Activated gamma-delta T cell (primary cell): ENCODE data around the gene NTM.
"Not testable (repeated sequence)": the region's sequence is repeated elsewhere in the genome, so short reads cannot be mapped to it uniquely, and the experiment has no call there.

Source experiments
- DNase-seq: peaks from one replicate; lab custom pipeline; 2025; lab: John Stamatoyannopoulos, UW
- total RNA-seq, 2 donors: gene quantifications; one replicate each; lab custom pipeline; 2026; lab: John Stamatoyannopoulos, UW

The NTM gene
- total RNA-seq = 0 to 0.09 reads per million in 2 donors

GRCh38 chr11:131370090-131370751 lies at the start of gene NTM:
Gene NTM, plus strand, starts transcription at chr11:131370615.
- no peak for DNase-seq

GRCh38 chr11:131324921-131325570 lies 45.4 kb upstream of the NTM start:
- DNase-seq = no peak

GRCh38 chr11:131326829-131327228 lies 43.6 kb upstream of the NTM start:
- no peak for DNase-seq

- no peak for DNase-seq
Measured at GRCh38 chr11:131327421-131327820, 43.0 kb upstream of the NTM start.

GRCh38 chr11:131328843-131329242 lies 41.6 kb upstream of the NTM start:
- no peak for DNase-seq

- DNase-seq = no peak
Measured at GRCh38 chr11:131331010-131331409, 39.4 kb upstream of the NTM start.

GRCh38 chr11:131331546-131331945 lies 38.9 kb upstream of the NTM start:
- DNase-seq = no peak

- DNase-seq = no peak
Measured at GRCh38 chr11:131334601-131335000, 35.8 kb upstream of the NTM start.

GRCh38 chr11:131341900-131342299 lies 28.5 kb upstream of the NTM start:
- not testable (repeated sequence) for DNase-seq

- not testable (repeated sequence) for DNase-seq
Measured at GRCh38 chr11:131342442-131342841, 28.0 kb upstream of the NTM start.

GRCh38 chr11:131345406-131345805 lies 25.0 kb upstream of the NTM start:
- no peak for DNase-seq

- no peak for DNase-seq
Measured at GRCh38 chr11:131349368-131350086, 20.9 kb upstream of the NTM start.

- DNase-seq = no peak
Measured at GRCh38 chr11:131350872-131351271, 19.5 kb upstream of the NTM start.

GRCh38 chr11:131351848-131352247 lies 18.6 kb upstream of the NTM start:
- DNase-seq = no peak

- no peak for DNase-seq
Measured at GRCh38 chr11:131353766-131354165, 16.6 kb upstream of the NTM start.

GRCh38 chr11:131354251-131354701 lies 16.1 kb upstream of the NTM start:
- no peak for DNase-seq

GRCh38 chr11:131356206-131356605 lies 14.2 kb upstream of the NTM start:
- no peak for DNase-seq

GRCh38 chr11:131365329-131365930 lies 5.0 kb upstream of the NTM start:
- no peak for DNase-seq

- no peak for DNase-seq
Measured at GRCh38 chr11:131370901-131371790, 731 bp downstream of the NTM start.

- DNase-seq = no peak
Measured at GRCh38 chr11:131371791-131372104, 1.3 kb downstream of the NTM start.

- no peak for DNase-seq
Measured at GRCh38 chr11:131372234-131372962, 2.0 kb downstream of the NTM start.
